OCI-LY1 (cell line): ENCODE data around the gene IL1RAPL2.

Experiments used
- EZH2 ChIP-seq: fragments of 200-600 bp; sonication (generic), shearing (Covaris generic); IDR thresholded peaks from 2 replicates; pipeline ENCODE4 v1.8.0; 2017; ENCODE audit warnings: borderline replicate concordance, mixed run types, mild to moderate bottlenecking, antibody characterized with exemption, low read length, moderate library complexity, mixed read lengths
- TF ChIP-seq, protein P1 (sequence below): fragments of 200-600 bp; sonication (generic), shearing (Covaris generic); IDR thresholded peaks from 2 replicates; pipeline ENCODE4 v1.5.1; 2017; ENCODE audit warnings: mild to moderate bottlenecking, antibody characterized with exemption, low read length, moderate library complexity, mixed read lengths

- TF ChIP-seq, protein P1, sequence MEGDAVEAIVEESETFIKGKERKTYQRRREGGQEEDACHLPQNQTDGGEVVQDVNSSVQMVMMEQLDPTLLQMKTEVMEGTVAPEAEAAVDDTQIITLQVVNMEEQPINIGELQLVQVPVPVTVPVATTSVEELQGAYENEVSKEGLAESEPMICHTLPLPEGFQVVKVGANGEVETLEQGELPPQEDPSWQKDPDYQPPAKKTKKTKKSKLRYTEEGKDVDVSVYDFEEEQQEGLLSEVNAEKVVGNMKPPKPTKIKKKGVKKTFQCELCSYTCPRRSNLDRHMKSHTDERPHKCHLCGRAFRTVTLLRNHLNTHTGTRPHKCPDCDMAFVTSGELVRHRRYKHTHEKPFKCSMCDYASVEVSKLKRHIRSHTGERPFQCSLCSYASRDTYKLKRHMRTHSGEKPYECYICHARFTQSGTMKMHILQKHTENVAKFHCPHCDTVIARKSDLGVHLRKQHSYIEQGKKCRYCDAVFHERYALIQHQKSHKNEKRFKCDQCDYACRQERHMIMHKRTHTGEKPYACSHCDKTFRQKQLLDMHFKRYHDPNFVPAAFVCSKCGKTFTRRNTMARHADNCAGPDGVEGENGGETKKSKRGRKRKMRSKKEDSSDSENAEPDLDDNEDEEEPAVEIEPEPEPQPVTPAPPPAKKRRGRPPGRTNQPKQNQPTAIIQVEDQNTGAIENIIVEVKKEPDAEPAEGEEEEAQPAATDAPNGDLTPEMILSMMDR, result no peak
- no peak for TF ChIP-seq EZH2
These were observed 497.7 kb downstream of the IL1RAPL2 start for GRCh38 chrX:105063743-105064142.
